COR-L47 (cell line): ENCODE data around the gene NHLRC4.
"Not testable (repeated sequence)": the region's sequence is repeated elsewhere in the genome, so short reads cannot be mapped to it uniquely, and the experiment has no call there.

Experiments
- DNase-seq: peaks from one replicate; lab custom pipeline; 2025; lab: John Stamatoyannopoulos, UW

The NHLRC4 gene

GRCh38 chr16:583815-584591, 17.2 kb downstream of the NHLRC4 start:
- DNase-seq = no peak

- DNase-seq = peak; percentile 32
These were observed 18.5 kb downstream of the NHLRC4 start for GRCh38 chr16:585351-585750.

GRCh38 chr16:586047-586644, 19.3 kb downstream of the NHLRC4 start:
- DNase-seq = no peak

GRCh38 chr16:586645-587590, 20.1 kb downstream of the NHLRC4 start:
- DNase-seq = no peak

- peak; percentile 31 for DNase-seq
These were observed 21.8 kb downstream of the NHLRC4 start for GRCh38 chr16:588639-588888.

- peak; percentile 95 for DNase-seq
These were observed 22.3 kb downstream of the NHLRC4 start for GRCh38 chr16:588889-589657.

- DNase-seq = peak; percentile 98
These were observed 22.9 kb downstream of the NHLRC4 start, which contains the start of gene RAB40C for GRCh38 chr16:589658-590187. Gene RAB40C, plus strand, starts transcription at chr16:590066. Its CDS starts 226 bp downstream, at chr16:590292.

GRCh38 chr16:590188-590814, 23.5 kb downstream of the NHLRC4 start:
- DNase-seq = no peak

- DNase-seq = no peak
These were observed 24.0 kb downstream of the NHLRC4 start for GRCh38 chr16:590815-591200.

- DNase-seq = no peak
These were observed 24.4 kb downstream of the NHLRC4 start for GRCh38 chr16:591231-591630.

GRCh38 chr16:591892-592517, 25.2 kb downstream of the NHLRC4 start:
- DNase-seq = no peak

- peak; percentile 81 for DNase-seq
These were observed 25.9 kb downstream of the NHLRC4 start for GRCh38 chr16:592518-593306.

GRCh38 chr16:593406-593805, 26.6 kb downstream of the NHLRC4 start:
- DNase-seq = peak; percentile 61

- no peak for DNase-seq
These were observed 27.0 kb downstream of the NHLRC4 start for GRCh38 chr16:593807-594206.

- no peak for DNase-seq
These were observed 28.3 kb downstream of the NHLRC4 start for GRCh38 chr16:595094-595528.

GRCh38 chr16:595942-596735, 29.3 kb downstream of the NHLRC4 start:
- DNase-seq = no peak

- DNase-seq = no peak
These were observed 29.9 kb downstream of the NHLRC4 start for GRCh38 chr16:596736-597060.

- DNase-seq = not testable (repeated sequence)
These were observed 30.9 kb downstream of the NHLRC4 start for GRCh38 chr16:597655-598054.
